Measurements from ENCODE around the gene CXCR5.

Gene CXCR5

DNA sequence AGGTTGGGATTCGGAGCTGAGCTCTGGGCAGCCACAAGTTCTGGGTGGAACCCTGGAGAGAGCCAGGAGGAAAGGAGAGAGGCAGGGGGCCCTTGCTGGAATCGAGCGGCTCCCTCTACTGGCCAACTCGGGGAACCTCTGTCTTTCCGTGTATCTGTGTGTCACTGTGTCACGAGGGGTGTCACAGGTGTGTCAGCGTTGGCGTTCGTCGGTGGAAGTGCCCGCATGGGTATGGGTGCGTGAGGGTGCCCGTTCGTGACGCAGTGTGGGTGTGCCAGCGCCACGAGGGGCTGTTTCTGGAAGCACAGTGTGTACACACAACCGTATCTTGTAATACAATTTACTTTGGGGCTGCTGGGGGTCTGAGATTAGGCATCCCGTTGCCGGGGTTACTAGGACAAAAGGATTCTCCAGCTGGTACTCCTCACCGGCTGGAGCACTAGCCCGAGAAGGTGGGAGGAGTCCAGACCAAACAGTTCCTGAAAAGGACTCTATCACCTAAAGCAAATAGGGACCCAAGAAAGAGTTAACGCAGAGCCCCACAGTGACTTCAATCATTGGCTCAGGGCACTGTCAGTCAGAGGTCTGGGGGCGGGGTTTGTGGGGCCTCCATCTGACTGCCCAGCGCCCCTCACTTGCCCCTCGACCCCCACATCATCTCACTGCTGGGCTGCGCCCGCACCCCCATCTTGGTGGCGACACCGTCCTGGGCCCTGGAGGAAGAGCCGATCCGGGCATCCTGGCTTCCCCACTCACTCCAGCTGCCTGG, 44.6 kb downstream of the CXCR5 start:
- H3K23ac ChIP-seq (ENCODE audit: low read length), result peak overlapping the region; percentile 89
- no CpG with 5 or more reads among the region's 32 CpGs for WGBS (ENCODE audit: extremely low coverage, insufficient coverage, low lambda C conversion rate)

DNA sequence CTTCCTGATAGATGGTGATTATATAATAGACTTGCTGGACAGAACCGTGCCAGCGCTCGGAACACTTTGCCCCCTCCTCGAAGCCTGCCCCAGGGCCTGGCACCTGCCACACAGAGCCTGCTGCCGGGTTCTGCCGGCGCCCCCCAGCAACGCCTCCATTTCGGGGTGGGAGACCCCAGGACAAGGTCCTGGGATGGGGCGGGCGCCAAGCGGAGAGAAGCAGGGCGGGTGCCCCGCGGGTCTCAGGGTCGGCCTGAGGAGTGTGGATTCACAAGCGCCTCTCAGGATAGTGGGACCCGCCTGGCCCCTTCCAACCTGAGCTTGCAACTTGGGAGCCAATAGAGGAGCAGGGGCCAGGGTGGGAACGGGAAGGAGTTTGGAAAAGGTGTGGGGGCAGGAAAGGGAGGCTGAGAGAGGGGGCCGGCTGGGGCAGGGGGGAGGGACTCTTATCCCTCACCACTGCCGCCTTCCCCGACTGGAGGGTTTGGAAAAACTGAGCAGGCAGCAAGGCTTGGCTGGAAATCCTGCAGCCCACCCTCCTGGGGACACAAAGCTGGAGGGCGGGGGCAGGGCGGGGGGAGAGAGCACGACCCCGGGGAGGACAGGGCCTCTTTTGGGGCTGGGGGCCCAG, 45.3 kb downstream of the CXCR5 start:
- peak overlapping the region; percentile 81 for H3K9ac ChIP-seq (ENCODE audit: low read length)
- H3K27ac ChIP-seq (ENCODE audit: low read depth, low read length), result peak overlapping the region; percentile 90
- H2BK5ac ChIP-seq (ENCODE audit: low read length), result peak overlapping the region; percentile 71
- H3K36me3 ChIP-seq (ENCODE audit: control insufficient read depth, insufficient read depth, low read length), result no peaks in the 10 kb centered on the region
- H2BK120ac ChIP-seq (ENCODE audit: low read depth, low read length), result peak overlapping the region; percentile 78
- peak overlapping the region; percentile 37 for H2BK15ac ChIP-seq (replicated peaks; ENCODE audit: low read depth)
- no CpG with 5 or more reads among the region's 26 CpGs for WGBS (ENCODE audit: extremely low coverage, insufficient coverage, low lambda C conversion rate)
- H3K27me3 ChIP-seq (ENCODE audit: insufficient read depth, low read length, poor library complexity), result no peaks in the 10 kb centered on the region
- H4K5ac ChIP-seq (ENCODE audit: low read length), result no peak overlapping the region
- H3K4me1 ChIP-seq (ENCODE audit: control insufficient read depth, low read depth, low read length), result peaks cover 8% of the 10 kb centered on the region
- H3K56ac ChIP-seq (ENCODE audit: low read length), result peak overlapping the region; percentile 94
- H3K23ac ChIP-seq (ENCODE audit: low read length), result peak overlapping the region; percentile 89
- H2AK5ac ChIP-seq (ENCODE audit: low read length), result no peak overlapping the region
- DNase-seq, result peak; percentile 93
- H3K18ac ChIP-seq (ENCODE audit: low read length), result peak overlapping the region; percentile 95
- H4K8ac ChIP-seq (ENCODE audit: low read depth, low read length), result no peak overlapping the region
- peak overlapping the region; percentile 99 for H3K4me2 ChIP-seq (ENCODE audit: low read length)
- H3K4ac ChIP-seq (ENCODE audit: low read depth, low read length), result peak overlapping the region; percentile 41
- no peaks in the 10 kb centered on the region for H3K79me1 ChIP-seq (ENCODE audit: low read length)
- H3K4me3 ChIP-seq (ENCODE audit: low read length), result peak overlapping the region; percentile 89
- H3K79me2 ChIP-seq (ENCODE audit: control insufficient read depth, insufficient read depth, low read length), result peaks cover 13% of the 10 kb centered on the region

More for the DNA sequence above, 44.6 kb downstream of the CXCR5 start:
- Histone ChIP-seq H3K18ac (ENCODE audit: low read length) (peak overlapping the region; percentile 95), H2BK120ac (ENCODE audit: low read depth, low read length) (peak overlapping the region; percentile 78), H3K4me3 (ENCODE audit: low read length) (peak overlapping the region; percentile 89), H3K36me3 (ENCODE audit: control insufficient read depth, insufficient read depth, low read length) (no peaks in the 10 kb centered on the region), H3K79me1 (ENCODE audit: low read length) (peaks cover 4% of the 10 kb centered on the region), H3K4me1 (ENCODE audit: control insufficient read depth, low read depth, low read length) (peaks cover 15% of the 10 kb centered on the region), H2AK5ac (ENCODE audit: low read length) (no peak overlapping the region), H3K79me2 (ENCODE audit: control insufficient read depth, insufficient read depth, low read length) (peaks cover 20% of the 10 kb centered on the region), H3K27ac (ENCODE audit: low read depth, low read length) (peak overlapping the region; percentile 90), H3K9ac (ENCODE audit: low read length) (peak overlapping the region; percentile 78), H2BK15ac (replicated peaks; ENCODE audit: low read depth) (peak overlapping the region; percentile 37), H4K8ac (ENCODE audit: low read depth, low read length) (no peak overlapping the region), H3K4me2 (ENCODE audit: low read length) (peak overlapping the region; percentile 99), H2BK5ac (ENCODE audit: low read length) (peak overlapping the region; percentile 73), H3K4ac (ENCODE audit: low read depth, low read length) (peak overlapping the region; percentile 41), H4K5ac (ENCODE audit: low read length) (no peak overlapping the region), H3K56ac (ENCODE audit: low read length) (peak overlapping the region; percentile 97), H3K27me3 (ENCODE audit: insufficient read depth, low read length, poor library complexity) (no peaks in the 10 kb centered on the region)
- peak; percentile 95 for DNase-seq

DNA sequence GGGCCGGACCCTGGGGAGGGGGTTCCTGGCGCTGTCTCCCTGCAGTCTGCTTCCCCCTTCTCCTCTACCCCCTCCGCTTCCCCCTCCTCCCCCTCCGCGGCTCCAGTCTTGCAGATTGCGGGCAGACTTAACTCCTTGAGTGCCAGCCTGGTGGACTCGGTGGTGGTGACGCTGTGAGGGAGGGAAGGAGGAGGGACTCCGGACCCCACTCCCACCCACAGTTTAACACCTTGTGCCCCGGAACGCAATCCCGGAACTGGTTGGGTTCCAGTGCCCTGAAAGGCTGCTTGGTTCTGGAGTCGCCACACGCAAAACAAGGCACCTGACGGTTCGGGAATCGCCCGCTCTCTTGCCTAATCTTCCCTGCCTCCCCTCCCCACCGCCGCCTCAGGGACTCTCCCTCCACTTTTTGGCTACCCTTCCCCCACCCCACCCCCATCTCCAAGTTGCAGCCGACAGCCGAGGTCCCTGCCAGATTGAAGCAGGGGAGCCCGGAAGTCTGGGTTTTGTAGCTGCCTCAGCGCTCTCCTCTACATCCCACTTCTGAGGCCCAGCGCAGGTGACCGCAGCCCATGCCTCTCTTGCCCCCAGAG, 45.9 kb downstream of the CXCR5 start:
- peaks cover 7% of the 10 kb centered on the region for H3K4me1 ChIP-seq (ENCODE audit: control insufficient read depth, low read depth, low read length)
- H3K9ac ChIP-seq (ENCODE audit: low read length), result peak overlapping the region; percentile 81
- peak; percentile 98 for DNase-seq
- peak overlapping the region; percentile 94 for H3K4me2 ChIP-seq (ENCODE audit: low read length)
- no peak overlapping the region for H4K8ac ChIP-seq (ENCODE audit: low read depth, low read length)
- no CpG with 5 or more reads among the region's 26 CpGs for WGBS (ENCODE audit: extremely low coverage, insufficient coverage, low lambda C conversion rate)
- H4K5ac ChIP-seq (ENCODE audit: low read length), result no peak overlapping the region
- peak overlapping the region; percentile 94 for H3K56ac ChIP-seq (ENCODE audit: low read length)
- peak overlapping the region; percentile 11 for H3K4ac ChIP-seq (ENCODE audit: low read depth, low read length)
- peaks cover 7% of the 10 kb centered on the region for H3K79me2 ChIP-seq (ENCODE audit: control insufficient read depth, insufficient read depth, low read length)
- peak overlapping the region; percentile 86 for H3K18ac ChIP-seq (ENCODE audit: low read length)
- H2BK15ac ChIP-seq (replicated peaks; ENCODE audit: low read depth), result no peak overlapping the region
- no peaks in the 10 kb centered on the region for H3K36me3 ChIP-seq (ENCODE audit: control insufficient read depth, insufficient read depth, low read length)
- H3K4me3 ChIP-seq (ENCODE audit: low read length), result peak overlapping the region; percentile 64
- H2BK5ac ChIP-seq (ENCODE audit: low read length), result peak overlapping the region; percentile 96
- H3K23ac ChIP-seq (ENCODE audit: low read length), result no peak overlapping the region
- peak overlapping the region; percentile 86 for H3K27ac ChIP-seq (ENCODE audit: low read depth, low read length)
- no peak overlapping the region for H2AK5ac ChIP-seq (ENCODE audit: low read length)
- H3K27me3 ChIP-seq (ENCODE audit: insufficient read depth, low read length, poor library complexity), result no peaks in the 10 kb centered on the region
- peak overlapping the region; percentile 33 for H2BK120ac ChIP-seq (ENCODE audit: low read depth, low read length)
- H3K79me1 ChIP-seq (ENCODE audit: low read length), result no peaks in the 10 kb centered on the region

DNA sequence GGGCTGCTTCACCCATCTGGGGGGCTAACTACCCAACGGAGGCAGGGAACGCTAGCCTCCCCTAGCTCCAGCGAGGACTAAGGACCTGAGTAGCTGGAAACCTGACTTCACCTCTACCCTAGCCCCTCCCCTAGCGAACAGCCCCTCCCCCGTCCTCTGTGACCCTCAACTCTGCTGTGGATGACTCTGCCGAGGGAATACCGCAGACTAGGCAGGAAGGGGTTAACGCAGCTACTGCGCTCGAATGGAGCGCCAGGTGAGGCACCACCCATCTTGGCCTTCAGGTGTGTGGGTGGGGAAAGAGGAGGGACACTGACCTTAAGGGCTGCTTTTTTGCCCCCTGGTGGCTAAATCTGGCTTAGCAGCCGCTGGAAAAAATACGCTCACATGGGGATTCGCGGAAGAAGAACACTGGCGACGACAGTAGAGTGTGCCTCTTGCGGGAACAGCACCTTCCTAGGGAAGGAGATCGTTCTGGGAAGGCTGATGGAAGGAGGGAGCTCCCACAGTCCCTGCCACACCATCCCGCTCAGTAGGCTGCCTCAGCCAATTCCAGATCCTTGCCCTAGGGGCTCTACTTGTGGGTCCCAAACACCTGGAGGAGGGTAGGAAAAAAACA, 46.5 kb downstream of the CXCR5 start:
- H2BK15ac ChIP-seq (replicated peaks; ENCODE audit: low read depth), result no peak overlapping the region
- H3K79me1 ChIP-seq (ENCODE audit: low read length), result no peaks in the 10 kb centered on the region
- DNase-seq, result peak; percentile 99
- H3K56ac ChIP-seq (ENCODE audit: low read length), result peak overlapping the region; percentile 94
- H3K27ac ChIP-seq (ENCODE audit: low read depth, low read length), result peak overlapping the region; percentile 86
- H3K27me3 ChIP-seq (ENCODE audit: insufficient read depth, low read length, poor library complexity), result no peaks in the 10 kb centered on the region
- H3K4me3 ChIP-seq (ENCODE audit: low read length), result peak overlapping the region; percentile 64
- H4K8ac ChIP-seq (ENCODE audit: low read depth, low read length), result no peak overlapping the region
- H4K5ac ChIP-seq (ENCODE audit: low read length), result no peak overlapping the region
- peak overlapping the region; percentile 77 for H3K18ac ChIP-seq (ENCODE audit: low read length)
- peak overlapping the region; percentile 81 for H3K9ac ChIP-seq (ENCODE audit: low read length)
- H3K79me2 ChIP-seq (ENCODE audit: control insufficient read depth, insufficient read depth, low read length), result peaks cover 1% of the 10 kb centered on the region
- peak overlapping the region; percentile 94 for H3K4me2 ChIP-seq (ENCODE audit: low read length)
- H3K4ac ChIP-seq (ENCODE audit: low read depth, low read length), result peak overlapping the region; percentile 11
- no peaks in the 10 kb centered on the region for H3K36me3 ChIP-seq (ENCODE audit: control insufficient read depth, insufficient read depth, low read length)
- peak overlapping the region; percentile 33 for H2BK120ac ChIP-seq (ENCODE audit: low read depth, low read length)
- no peak overlapping the region for H2AK5ac ChIP-seq (ENCODE audit: low read length)
- peak overlapping the region; percentile 96 for H2BK5ac ChIP-seq (ENCODE audit: low read length)
- H3K4me1 ChIP-seq (ENCODE audit: control insufficient read depth, low read depth, low read length), result peaks cover 7% of the 10 kb centered on the region
- WGBS (ENCODE audit: extremely low coverage, insufficient coverage, low lambda C conversion rate), result no CpG with 5 or more reads among the region's 20 CpGs
- peak overlapping the region; percentile 98 for H3K23ac ChIP-seq (ENCODE audit: low read length)

DNA sequence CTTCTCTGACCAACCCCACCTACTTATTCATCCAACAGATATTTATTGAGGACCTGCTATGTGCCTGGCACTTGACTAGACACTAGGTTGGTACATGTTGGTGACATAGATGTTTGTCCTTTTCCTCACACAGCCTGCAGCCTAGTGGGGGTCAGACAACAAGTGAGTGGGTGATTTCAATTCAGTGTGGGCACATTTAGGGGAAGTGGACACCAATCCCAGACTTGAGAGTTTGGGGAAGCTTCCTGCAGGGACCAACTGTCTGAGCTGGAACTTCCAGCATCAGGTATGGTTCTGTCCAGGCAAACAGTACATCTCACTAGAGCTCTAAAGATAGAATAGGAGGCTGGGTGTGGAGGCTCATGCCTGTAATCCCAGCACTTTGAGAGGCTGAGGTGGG, 47.9 kb downstream of the CXCR5 start:
- H3K4me3 ChIP-seq (ENCODE audit: low read length), result no peak overlapping the region
- H3K4me2 ChIP-seq (ENCODE audit: low read length), result no peak overlapping the region

More for the DNA sequence above, 47.9 kb downstream of the CXCR5 start:
- Histone ChIP-seq H3K18ac (ENCODE audit: low read length) (no peak overlapping the region), H3K56ac (ENCODE audit: low read length) (peak overlapping the region; percentile 25), H3K27ac (ENCODE audit: low read depth, low read length) (no peak overlapping the region), H4K5ac (ENCODE audit: low read length) (no peak overlapping the region), H3K9ac (ENCODE audit: low read length) (no peak overlapping the region), H3K79me2 (ENCODE audit: control insufficient read depth, insufficient read depth, low read length) (no peaks in the 10 kb centered on the region), H3K79me1 (ENCODE audit: low read length) (no peaks in the 10 kb centered on the region), H2BK5ac (ENCODE audit: low read length) (no peak overlapping the region), H3K36me3 (ENCODE audit: control insufficient read depth, insufficient read depth, low read length) (no peaks in the 10 kb centered on the region), H2BK120ac (ENCODE audit: low read depth, low read length) (no peak overlapping the region), H3K23ac (ENCODE audit: low read length) (no peak overlapping the region), H3K4ac (ENCODE audit: low read depth, low read length) (no peak overlapping the region), H2AK5ac (ENCODE audit: low read length) (no peak overlapping the region), H3K4me1 (ENCODE audit: control insufficient read depth, low read depth, low read length) (peaks cover 5% of the 10 kb centered on the region), H2BK15ac (replicated peaks; ENCODE audit: low read depth) (no peak overlapping the region), H4K8ac (ENCODE audit: low read depth, low read length) (no peak overlapping the region), H3K27me3 (ENCODE audit: insufficient read depth, low read length, poor library complexity) (no peaks in the 10 kb centered on the region)
- DNase-seq, result no peak

Measured in mesendoderm (in vitro differentiated cells).